Type B pancreatic cell (in vitro differentiated cells): ENCODE data around the gene EP300. TPM values are rescaled to one million over a fixed set of nuclear protein-coding genes. Genes with fewer than 3 reads are reported as not detected.

Experiments used
- DNase-seq: peaks from one replicate; pipeline ENCODE4 v3.0.0; 2021; ENCODE audit warnings: mixed read lengths; ENCODE audit not compliant: unreplicated experiment; ENCODE audit errors: extremely low spot score
- H3K27ac Mint-ChIP-seq: 2 replicates; pipeline ENCODE4 v1.8.0; 2021; ENCODE audit warnings: mild to moderate bottlenecking, mixed read lengths
- H3K27me3 Mint-ChIP-seq: 2 replicates; pipeline ENCODE4 v1.8.0; 2021; ENCODE audit warnings: mixed read lengths
- H3K36me3 Mint-ChIP-seq: 2 replicates; pipeline ENCODE4 v1.8.0; 2021; ENCODE audit warnings: mixed read lengths
- H3K4me1 Mint-ChIP-seq: one replicate; pipeline ENCODE4 v1.8.0; 2021; ENCODE audit warnings: mixed read lengths; ENCODE audit not compliant: unreplicated experiment
- H3K4me3 Mint-ChIP-seq: 2 replicates; pipeline ENCODE4 v1.8.0; 2021; ENCODE audit warnings: mild to moderate bottlenecking, mixed read lengths
- H3K9me3 Mint-ChIP-seq: 2 replicates; pipeline ENCODE4 v1.8.0; 2021; ENCODE audit warnings: mixed read lengths
- CTCF ChIP-seq: fragments of 200-600 bp; sonication (generic); conservative IDR thresholded peaks from 2 replicates; pipeline ENCODE4 v1.5.0; 2021; ENCODE audit warnings: antibody characterized with exemption, mild to moderate bottlenecking
- total RNA-seq: library from RNA; stranded (reverse); gene quantifications from 2 replicates; pipeline ENCODE4 v1.2.1, GENCODE V29; 2021; ENCODE audit warnings: low replicate concordance

The EP300 gene
- total RNA-seq, 1 donor from 2014 or later: 87.2 TPM

- no peak for DNase-seq
- H3K27me3 Mint-ChIP-seq: peaks cover 3% of the 10 kb centered on the region
- no peaks in the 10 kb centered on the region for H3K9me3 Mint-ChIP-seq
- no peak for TF ChIP-seq CTCF
- H3K4me1 Mint-ChIP-seq: peaks cover 7% of the 10 kb centered on the region
- peak overlapping the region; percentile 78 for H3K4me3 Mint-ChIP-seq
- peaks cover 3% of the 10 kb centered on the region for H3K36me3 Mint-ChIP-seq
- peak overlapping the region; percentile 29 for H3K27ac Mint-ChIP-seq
Observed at GRCh38 chr22:41206719-41207118, 114.3 kb downstream of the EP300 start.

- Mint-ChIP-seq H3K27me3 (no peaks in the 10 kb centered on the region), H3K4me3 (no peak overlapping the region), H3K27ac (no peak overlapping the region), H3K4me1 (peaks cover 4% of the 10 kb centered on the region), H3K36me3 (peaks cover 35% of the 10 kb centered on the region), H3K9me3 (no peaks in the 10 kb centered on the region)
- TF ChIP-seq CTCF: no peak
- no peak for DNase-seq
Observed at GRCh38 chr22:41215409-41215808, 123.0 kb downstream of the EP300 start.

DNA sequence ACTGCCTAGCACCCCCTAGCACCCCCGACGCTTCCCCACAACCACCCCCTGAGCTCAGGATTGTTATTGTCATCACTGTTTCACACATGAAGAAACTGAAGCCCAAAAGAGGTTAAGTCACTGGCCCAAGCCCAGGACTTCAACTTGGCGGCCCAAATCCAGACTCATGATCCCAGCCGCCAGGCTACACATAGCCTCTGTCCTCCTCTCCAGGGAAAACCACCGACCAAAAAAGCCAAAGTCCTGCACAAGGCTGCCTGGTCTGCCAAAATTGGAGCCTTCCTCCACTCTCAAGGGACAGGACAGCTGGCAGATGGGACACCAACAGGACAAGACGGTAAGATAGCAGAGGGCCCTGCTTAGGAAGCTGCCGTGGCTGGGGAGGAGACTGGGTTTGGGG, 123.5 kb downstream of the EP300 start:
- DNase-seq: no peak
- peaks cover 4% of the 10 kb centered on the region for H3K4me1 Mint-ChIP-seq
- no peak overlapping the region for H3K4me3 Mint-ChIP-seq
- no peak overlapping the region for H3K27ac Mint-ChIP-seq
- no peak for TF ChIP-seq CTCF
- H3K9me3 Mint-ChIP-seq: no peaks in the 10 kb centered on the region
- H3K27me3 Mint-ChIP-seq: no peaks in the 10 kb centered on the region
- peaks cover 35% of the 10 kb centered on the region for H3K36me3 Mint-ChIP-seq

- Mint-ChIP-seq H3K27me3 (no peaks in the 10 kb centered on the region), H3K4me3 (no peak overlapping the region), H3K27ac (no peak overlapping the region), H3K36me3 (peaks cover 37% of the 10 kb centered on the region), H3K9me3 (no peaks in the 10 kb centered on the region), H3K4me1 (peaks cover 4% of the 10 kb centered on the region)
- no peak for DNase-seq
- no peak for TF ChIP-seq CTCF
Observed at GRCh38 chr22:41216984-41217383, 124.6 kb downstream of the EP300 start.

DNA sequence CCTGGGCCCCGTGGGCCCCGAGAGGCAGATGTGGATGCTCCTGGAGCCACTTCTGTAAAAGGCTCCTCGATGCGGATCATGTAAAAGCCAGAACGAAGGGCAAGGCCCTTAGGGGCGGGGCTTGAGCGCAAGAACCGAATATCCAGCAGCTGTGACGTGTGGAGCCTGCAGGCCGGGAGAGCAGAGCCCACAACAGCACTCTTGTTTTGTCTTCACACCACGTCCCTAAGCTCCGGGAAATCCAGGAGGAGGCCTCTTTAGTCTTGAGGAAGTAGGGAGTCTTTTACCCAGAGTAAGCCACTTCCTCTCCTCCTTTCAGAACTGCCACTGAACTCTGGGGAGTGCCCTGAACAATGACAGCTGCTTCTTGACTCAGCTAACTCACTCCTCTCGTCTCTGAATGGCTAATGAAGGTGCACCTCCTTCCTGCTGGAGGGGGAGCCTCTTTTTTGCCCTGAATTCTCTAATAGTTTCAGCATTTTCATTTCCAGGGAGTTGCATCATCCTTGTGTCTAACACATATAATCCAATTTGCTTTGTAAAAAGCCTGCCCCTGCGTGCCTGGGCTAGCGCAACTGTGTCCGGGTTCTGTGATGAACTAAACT, 125.3 kb downstream of the EP300 start:
- DNase-seq: no peak
- TF ChIP-seq CTCF: no peak
- Mint-ChIP-seq H3K27ac (peak overlapping the region; percentile 50), H3K9me3 (no peaks in the 10 kb centered on the region), H3K4me3 (no peak overlapping the region), H3K36me3 (peaks cover 34% of the 10 kb centered on the region), H3K4me1 (peaks cover 4% of the 10 kb centered on the region), H3K27me3 (no peaks in the 10 kb centered on the region)
